Left lung (tissue), 10 donors: ENCODE measurements around the gene AAMP. TPM values are rescaled to one million over a fixed set of nuclear protein-coding genes. Genes with fewer than 3 reads are reported as not detected.

Experiments used
- ATAC-seq: fragments of 200-7000 bp; cut with Tn5 transposase; one replicate; pipeline ENCODE4 v1.9.1; 2020; ENCODE audit warnings: moderate library complexity
- DNase-seq, 4 donors: peaks; one replicate each; pipeline ENCODE4 v3.0.0-alpha.2; 2013 to 2020
- H3K27ac ChIP-seq, 2 donors: fragments of 200-600 bp; sonication (generic) in 1 of 2; one replicate each; pipeline versions ENCODE4 v1.5.0 to v1.8.0; 2020 to 2021
- H3K27me3 ChIP-seq, 2 donors: fragments of 200-600 bp; sonication (generic) in 1 of 2; one replicate each; pipeline versions ENCODE4 v1.5.0 to v1.8.0; 2020 to 2021
- H3K36me3 ChIP-seq, 2 donors: fragments of 200-600 bp; sonication (generic) in 1 of 2; one replicate each; pipeline versions ENCODE4 v1.5.0 to v1.8.0; 2020 to 2021
- H3K4me1 ChIP-seq, 2 donors: fragments of 200-600 bp; one replicate each; pipeline ENCODE4 v1.8.0; 2021
- H3K4me3 ChIP-seq, 2 donors: fragments of 200-600 bp; sonication (generic) in 1 of 2; one replicate each; pipeline versions ENCODE4 v1.5.0 to v1.8.0; 2020 to 2021; ENCODE audit warnings: mild to moderate bottlenecking in 1 of 2
- H3K9me3 ChIP-seq, 2 donors: fragments of 200-600 bp; sonication (generic) in 1 of 2; one replicate each; pipeline versions ENCODE4 v1.5.0 to v1.8.0; 2020 to 2021
- intact Hi-C, 2 donors: fragments of 100-400 bp; cut with DNase I; formaldehyde crosslinking; loops; one replicate each; pipeline versions ENCODE4 v1.11.2 to v1.14.2; 2022
- polyA plus RNA-seq, 6 donors: library from polyadenylated mRNA; unstranded; fragments of 120-200 nt; gene quantifications; one replicate each; pipeline ENCODE4 v1.2.1, GENCODE V29; 2013; ENCODE audit not compliant: insufficient read length in 6 of 6
- total RNA-seq, 2 donors: library from RNA; stranded (reverse); fragmentation: NEBNext Ultra II Directional; extraction: Animal tissue kit (Norgen Biotek cat#: 25700); gene quantifications; one replicate each; pipeline ENCODE4 v1.2.1, GENCODE V29; 2021
- TF ChIP-seq, protein P1 (sequence below), 2 donors: fragments of 200-600 bp; sonication (generic) in 1 of 2; IDR thresholded peaks; one replicate each; pipeline versions ENCODE4 v1.5.0 to v1.8.0; 2021; ENCODE audit warnings: antibody characterized with exemption in 2 of 2
- donor health status: DM: no; HTN: yes; CAD: no.
- donor health status: DM: no; HTN: no; CAD: no.

The AAMP gene
- total and polyA plus RNA-seq, 8 donors: 55.2 to 120 (median 113) TPM

DNA sequence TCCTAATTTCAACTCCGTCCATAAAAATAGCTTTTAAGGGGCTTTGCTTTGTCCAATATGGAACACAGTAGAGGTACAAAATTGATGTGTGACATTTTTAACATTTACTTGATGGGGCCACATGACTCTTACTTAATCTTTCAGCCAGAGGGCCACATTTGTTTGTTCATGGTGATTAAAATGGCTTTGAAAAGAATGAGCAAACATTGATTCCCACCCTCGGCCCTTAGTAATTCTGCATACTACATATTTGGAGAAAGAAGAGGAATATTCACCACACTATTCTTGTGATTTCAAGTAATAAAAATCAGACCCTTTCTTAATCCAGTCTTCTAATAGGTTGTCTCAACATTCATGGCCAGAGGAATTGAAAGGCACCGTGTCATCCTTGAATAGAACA lies 35.4 kb downstream of the AAMP start:
- TF ChIP-seq, protein P1, sequence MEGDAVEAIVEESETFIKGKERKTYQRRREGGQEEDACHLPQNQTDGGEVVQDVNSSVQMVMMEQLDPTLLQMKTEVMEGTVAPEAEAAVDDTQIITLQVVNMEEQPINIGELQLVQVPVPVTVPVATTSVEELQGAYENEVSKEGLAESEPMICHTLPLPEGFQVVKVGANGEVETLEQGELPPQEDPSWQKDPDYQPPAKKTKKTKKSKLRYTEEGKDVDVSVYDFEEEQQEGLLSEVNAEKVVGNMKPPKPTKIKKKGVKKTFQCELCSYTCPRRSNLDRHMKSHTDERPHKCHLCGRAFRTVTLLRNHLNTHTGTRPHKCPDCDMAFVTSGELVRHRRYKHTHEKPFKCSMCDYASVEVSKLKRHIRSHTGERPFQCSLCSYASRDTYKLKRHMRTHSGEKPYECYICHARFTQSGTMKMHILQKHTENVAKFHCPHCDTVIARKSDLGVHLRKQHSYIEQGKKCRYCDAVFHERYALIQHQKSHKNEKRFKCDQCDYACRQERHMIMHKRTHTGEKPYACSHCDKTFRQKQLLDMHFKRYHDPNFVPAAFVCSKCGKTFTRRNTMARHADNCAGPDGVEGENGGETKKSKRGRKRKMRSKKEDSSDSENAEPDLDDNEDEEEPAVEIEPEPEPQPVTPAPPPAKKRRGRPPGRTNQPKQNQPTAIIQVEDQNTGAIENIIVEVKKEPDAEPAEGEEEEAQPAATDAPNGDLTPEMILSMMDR (IDR thresholded peaks at IDR 0.05): no peak
- peaks cover 0 to 100% of the 10 kb centered on the region in 2 donors for H3K36me3 ChIP-seq
- intact Hi-C loops: no loop called here
- H3K27me3 ChIP-seq: no peaks in the 10 kb centered on the region
- ATAC-seq: peak; percentile 68
- H3K9me3 ChIP-seq: no peaks in the 10 kb centered on the region
- peaks cover 16 to 41% of the 10 kb centered on the region in 2 donors for H3K4me1 ChIP-seq
- peak overlapping the region in 1 of 2 donors; percentile 51 for H3K27ac ChIP-seq
- H3K4me3 ChIP-seq: no peak overlapping the region
- DNase-seq: no peak

- Histone ChIP-seq H3K27ac (peak overlapping the region in 1 of 2 donors; percentile 15), H3K36me3 (peaks cover 0 to 97% of the 10 kb centered on the region in 2 donors), H3K4me3 (no peak overlapping the region), H3K4me1 (peaks cover 23 to 51% of the 10 kb centered on the region in 2 donors), H3K9me3 (no peaks in the 10 kb centered on the region), H3K27me3 (no peaks in the 10 kb centered on the region)
- intact Hi-C loops: no loop called here
- ATAC-seq: no peak
- no peak for DNase-seq
- TF ChIP-seq, protein P1 (IDR thresholded peaks at IDR 0.05): no peak
These were observed 36.4 kb downstream of the AAMP start for GRCh38 chr2:218233543-218233942.

DNA sequence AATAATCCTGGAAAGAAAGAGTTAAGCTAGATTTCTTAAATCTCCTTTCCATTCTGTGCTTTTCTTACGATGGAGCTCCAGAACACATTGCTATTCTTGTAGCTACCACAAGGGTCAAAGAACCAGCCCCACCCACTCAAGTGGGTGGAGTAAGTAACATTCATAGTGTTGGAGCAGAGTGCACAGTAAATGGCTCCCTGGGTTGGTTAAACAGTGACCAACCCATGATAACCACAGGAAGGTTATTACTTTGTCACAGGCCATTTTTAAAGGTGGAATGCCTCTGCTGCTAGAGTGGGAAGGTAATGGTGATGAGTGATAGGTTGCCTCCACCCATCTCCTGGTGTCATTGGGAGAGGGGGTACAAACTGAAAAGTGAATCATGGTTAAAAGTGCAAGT lies 39.1 kb downstream of the AAMP start:
- TF ChIP-seq, protein P1 (IDR thresholded peaks at IDR 0.05): peak; percentile 19 to 32
- Histone ChIP-seq H3K36me3 (peaks cover 0 to 97% of the 10 kb centered on the region in 2 donors), H3K9me3 (no peaks in the 10 kb centered on the region), H3K27me3 (no peaks in the 10 kb centered on the region), H3K4me3 (no peak overlapping the region), H3K27ac (peak overlapping the region; percentile 68 to 84), H3K4me1 (peaks cover 27 to 78% of the 10 kb centered on the region in 2 donors)
- DNase-seq (no peak), ATAC-seq (peak; percentile 23)
- intact Hi-C loops: no loop called here

GRCh38 chr2:218229851-218230250 lies 40.1 kb downstream of the AAMP start:
- Histone ChIP-seq H3K4me3 (peak overlapping the region in 1 of 2 donors; percentile 1), H3K27me3 (no peaks in the 10 kb centered on the region), H3K27ac (peak overlapping the region; percentile 68 to 84), H3K9me3 (no peaks in the 10 kb centered on the region), H3K36me3 (peaks cover 0 to 97% of the 10 kb centered on the region in 2 donors), H3K4me1 (peaks cover 27 to 83% of the 10 kb centered on the region in 2 donors)
- TF ChIP-seq, protein P1 (IDR thresholded peaks at IDR 0.05): no peak
- ATAC-seq (peak; percentile 11), DNase-seq (no peak)
- intact Hi-C loops: no loop called here

DNA sequence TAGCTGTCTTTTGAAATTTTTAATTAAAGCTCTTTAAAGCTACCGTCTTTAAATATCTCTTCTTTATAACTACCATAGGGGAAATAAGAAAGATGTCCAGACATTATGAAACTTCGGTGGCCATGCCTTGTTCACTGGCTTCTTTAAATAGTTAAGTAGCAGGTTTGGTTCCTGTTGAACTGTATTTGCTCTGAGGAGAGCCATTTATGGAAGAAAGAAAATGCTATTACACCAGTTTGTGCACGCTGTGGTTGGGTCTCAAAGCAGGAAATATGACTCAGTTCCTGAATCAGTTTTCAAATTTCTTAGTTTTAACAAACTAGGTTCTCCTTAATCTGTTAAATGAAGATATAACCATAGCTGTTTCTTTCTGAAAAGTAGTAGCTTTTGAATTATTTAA lies 40.7 kb downstream of the AAMP start:
- peaks cover 27 to 86% of the 10 kb centered on the region in 2 donors for H3K4me1 ChIP-seq
- H3K36me3 ChIP-seq: peaks cover 0 to 97% of the 10 kb centered on the region in 2 donors
- H3K9me3 ChIP-seq: no peaks in the 10 kb centered on the region
- DNase-seq (no peak), ATAC-seq (peak; percentile 89)
- peak overlapping the region; percentile 68 to 84 for H3K27ac ChIP-seq
- peak overlapping the region in 1 of 2 donors; percentile 1 for H3K4me3 ChIP-seq
- no peaks in the 10 kb centered on the region for H3K27me3 ChIP-seq
- intact Hi-C loops: no loop called here
- TF ChIP-seq, protein P1 (IDR thresholded peaks at IDR 0.05): no peak
